Activated T-helper 1 cell treated with anti-CD3 and anti-CD28 coated beads, Interleukin-12 subunit alpha, Interleukin-12 subunit beta, Interleukin-2, Interleukin-4 antibody, amounts not matched to agents 30 ng/mL and 10 ng/mL and 1 ng/mL, durations not matched to agents 14 hours and 24 hours and 36 hours (primary cell): Measurements from ENCODE around the gene RGS16. TPM values are rescaled to one million over a fixed set of nuclear protein-coding genes. Genes with fewer than 3 reads are reported as not detected.

Source experiments
- DNase-seq: peaks from one replicate; pipeline ENCODE4 v3.0.0; 2021; ENCODE audit warnings: low spot score
- H3K27ac Mint-ChIP-seq: one replicate; pipeline ENCODE4 v1.8.0; 2021; ENCODE audit warnings: mild to moderate bottlenecking, mixed read lengths
- H3K27me3 Mint-ChIP-seq: one replicate; pipeline ENCODE4 v1.8.0; 2022; ENCODE audit warnings: mild to moderate bottlenecking, moderate library complexity, mixed read lengths; ENCODE audit not compliant: insufficient read depth
- H3K36me3 Mint-ChIP-seq: one replicate; pipeline ENCODE4 v1.8.0; 2021; ENCODE audit warnings: low read depth, mixed read lengths
- H3K4me1 Mint-ChIP-seq: one replicate; pipeline ENCODE4 v1.8.0; 2021; ENCODE audit warnings: low read depth, mixed read lengths
- H3K4me3 Mint-ChIP-seq: one replicate; pipeline ENCODE4 v1.8.0; 2021; ENCODE audit warnings: mild to moderate bottlenecking, moderate library complexity, mixed read lengths
- H3K9me3 Mint-ChIP-seq: one replicate; pipeline ENCODE4 v1.8.0; 2021; ENCODE audit warnings: mixed read lengths
- intact Hi-C: fragments of 100-400 bp; cut with micrococcal nuclease; formaldehyde crosslinking; loops from one replicate; pipeline ENCODE4 v1.15.1; 2024
- total RNA-seq: library from RNA; stranded (reverse); gene quantifications from 2 replicates; pipeline ENCODE4 v1.2.3, GENCODE V29; 2022

RGS16 gene
- total RNA-seq, 1 donor from 2014 or later = 138 TPM

DNA sequence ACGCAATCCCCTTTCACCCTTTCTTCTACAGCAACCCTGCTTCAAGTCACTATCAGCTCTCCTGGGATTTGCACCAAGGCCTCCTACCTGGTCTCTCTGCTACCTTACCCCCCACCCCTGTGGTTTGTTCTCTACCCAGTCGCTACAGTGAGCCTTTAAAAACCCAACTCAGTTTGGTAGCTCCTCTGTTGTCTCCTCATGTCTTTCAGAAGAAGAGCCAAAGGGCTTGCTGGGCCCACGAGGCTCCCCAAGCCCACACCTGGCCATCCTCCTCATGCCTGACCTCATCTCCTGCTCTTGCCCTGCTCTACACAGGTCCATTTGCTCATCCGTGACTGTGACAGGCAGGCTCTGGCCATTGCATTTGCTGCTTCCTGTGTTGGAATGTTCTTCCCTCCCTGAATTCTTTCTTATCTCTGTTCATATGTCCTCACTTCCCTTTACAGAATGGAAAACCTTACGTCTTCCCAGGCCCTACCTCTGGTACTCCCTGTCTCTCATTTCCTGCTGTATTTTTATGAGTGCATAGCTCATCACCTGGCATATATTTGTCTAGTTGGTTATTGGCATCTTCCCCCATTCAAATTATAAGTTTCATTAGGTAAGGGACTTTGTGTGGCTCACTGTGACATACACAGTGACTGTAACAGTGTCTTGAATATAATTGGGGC, 3.3 kb downstream of the RGS16 start:
- Mint-ChIP-seq H3K4me1 (peaks cover 28% of the 10 kb centered on the region), H3K36me3 (peaks cover 11% of the 10 kb centered on the region), H3K9me3 (no peaks in the 10 kb centered on the region), H3K27ac (no peak overlapping the region), H3K4me3 (no peak overlapping the region), H3K27me3 (no peaks in the 10 kb centered on the region)
- intact Hi-C loops = loop anchor here (1.0 to 10.0 kb wide), 5 partner anchors 61 to 871 kb away; partner anchors contain the start of gene SMG7
- DNase-seq = no peak

DNA sequence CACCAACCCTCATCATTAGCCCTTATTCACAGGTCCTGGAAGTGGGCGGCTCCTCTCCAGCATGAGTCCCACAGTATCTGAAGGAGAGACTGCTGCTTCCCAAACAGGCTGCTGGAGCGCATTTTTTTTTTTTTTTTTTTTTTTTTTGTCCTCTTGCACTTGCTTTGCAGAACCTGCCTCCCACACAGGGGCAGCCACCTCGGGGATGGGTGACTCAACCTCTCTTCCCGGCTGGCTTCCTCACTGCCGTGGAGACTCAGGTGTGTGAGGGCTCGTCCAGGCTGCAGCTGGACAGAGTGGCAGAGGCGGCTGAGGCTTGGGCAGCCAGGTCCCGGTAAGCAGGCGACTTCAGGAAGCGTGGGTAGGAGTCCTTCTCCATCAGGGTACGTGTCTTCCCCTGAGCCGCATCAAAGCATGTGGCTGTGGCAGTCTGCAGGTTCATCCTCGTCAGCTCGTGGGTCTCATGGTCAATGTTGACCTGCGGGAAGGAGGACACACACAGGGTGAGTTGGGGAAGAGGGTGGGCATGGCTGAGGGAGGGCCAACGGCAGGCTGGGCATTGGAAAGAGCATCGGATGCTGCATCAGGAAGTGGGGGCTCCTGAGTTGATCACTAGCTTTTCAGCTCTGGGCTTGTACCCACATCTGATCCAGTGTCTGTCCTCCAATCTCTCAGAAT, 4.0 kb downstream of the RGS16 start:
- H3K4me1 Mint-ChIP-seq = peaks cover 26% of the 10 kb centered on the region
- DNase-seq = no peak
- no peak overlapping the region for H3K4me3 Mint-ChIP-seq
- intact Hi-C loops = loop anchor here (5.0 to 10.0 kb wide), 4 partner anchors 62 to 872 kb away; partner anchors contain the start of gene SMG7
- peak overlapping the region; percentile 25 for H3K27ac Mint-ChIP-seq
- peaks cover 11% of the 10 kb centered on the region for H3K36me3 Mint-ChIP-seq
- no peaks in the 10 kb centered on the region for H3K27me3 Mint-ChIP-seq
- H3K9me3 Mint-ChIP-seq = no peaks in the 10 kb centered on the region

DNA sequence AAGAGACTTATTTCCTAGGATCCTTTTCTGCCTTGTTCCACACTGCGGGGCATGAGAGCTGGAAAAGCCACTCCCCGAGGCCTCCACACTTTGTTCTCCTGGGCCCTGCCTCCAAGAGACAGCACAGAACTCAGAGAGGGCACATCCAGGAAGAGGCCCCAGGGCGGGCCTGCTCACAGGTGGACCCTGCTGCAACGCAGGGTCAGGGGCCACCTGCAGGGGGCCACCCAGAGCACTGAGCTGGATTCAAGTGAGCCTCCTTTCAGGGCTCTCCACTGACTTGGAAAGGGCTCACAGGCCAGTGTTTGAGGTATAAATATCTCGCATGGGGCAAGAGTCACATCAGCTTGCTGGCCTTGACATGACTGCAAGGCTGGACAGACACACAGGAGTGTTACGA, 4.8 kb downstream of the RGS16 start:
- Mint-ChIP-seq H3K4me3 (no peak overlapping the region), H3K4me1 (peaks cover 17% of the 10 kb centered on the region), H3K27me3 (peaks cover 2% of the 10 kb centered on the region), H3K27ac (no peak overlapping the region), H3K9me3 (no peaks in the 10 kb centered on the region), H3K36me3 (peaks cover 11% of the 10 kb centered on the region)
- intact Hi-C loops = loop anchor here (2.0 kb wide), 1 partner anchor 205 kb away; no protein-coding TSS in a partner anchor
- no peak for DNase-seq

DNA sequence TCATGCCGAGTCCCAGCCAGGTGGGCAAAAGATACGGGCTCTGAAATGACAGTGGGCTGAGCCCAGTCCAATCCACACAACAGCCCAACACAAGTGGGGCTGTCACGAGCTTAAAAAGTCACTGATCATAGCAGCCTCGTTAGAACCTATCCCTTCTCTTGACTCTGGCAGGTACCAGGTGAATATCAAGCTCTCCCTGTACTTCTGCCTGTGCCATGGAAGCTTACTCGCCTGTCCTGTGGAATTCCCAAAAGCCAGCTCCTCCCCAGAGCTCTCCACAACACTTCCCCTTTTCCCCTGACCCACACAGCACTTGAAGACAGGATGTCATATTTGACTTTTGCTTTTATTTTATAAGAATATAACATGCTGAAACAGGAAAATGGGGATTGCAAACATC, 5.9 kb downstream of the RGS16 start:
- DNase-seq = no peak
- no peak overlapping the region for H3K27ac Mint-ChIP-seq
- intact Hi-C loops = loop anchor here (2.0 kb wide), 1 partner anchor 203 kb away; no protein-coding TSS in a partner anchor
- no peak overlapping the region for H3K4me3 Mint-ChIP-seq
- H3K27me3 Mint-ChIP-seq = peaks cover 2% of the 10 kb centered on the region
- peaks cover 11% of the 10 kb centered on the region for H3K36me3 Mint-ChIP-seq
- H3K9me3 Mint-ChIP-seq = no peaks in the 10 kb centered on the region
- H3K4me1 Mint-ChIP-seq = peaks cover 16% of the 10 kb centered on the region

DNA sequence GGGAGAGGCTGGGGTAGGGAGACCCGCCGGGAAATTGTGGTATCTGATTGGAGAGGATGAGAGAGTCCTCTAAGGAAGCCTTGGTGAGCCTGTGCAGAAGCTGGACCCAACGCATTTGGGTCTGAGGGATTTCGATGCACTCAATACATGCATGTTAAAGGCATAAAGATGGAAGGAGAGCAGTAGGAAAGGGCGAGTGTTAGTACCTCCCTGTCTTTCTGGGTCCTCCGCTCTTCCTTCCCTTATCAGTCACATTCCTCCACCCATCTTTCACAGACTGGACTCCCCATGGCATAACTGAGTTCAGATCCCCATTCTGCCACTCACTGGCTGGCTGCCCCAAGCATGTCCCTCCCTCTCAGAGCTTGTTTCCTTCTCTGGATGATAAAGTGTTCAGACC, 7.3 kb downstream of the RGS16 start:
- no peak for DNase-seq
- H3K4me3 Mint-ChIP-seq = no peak overlapping the region

DNA sequence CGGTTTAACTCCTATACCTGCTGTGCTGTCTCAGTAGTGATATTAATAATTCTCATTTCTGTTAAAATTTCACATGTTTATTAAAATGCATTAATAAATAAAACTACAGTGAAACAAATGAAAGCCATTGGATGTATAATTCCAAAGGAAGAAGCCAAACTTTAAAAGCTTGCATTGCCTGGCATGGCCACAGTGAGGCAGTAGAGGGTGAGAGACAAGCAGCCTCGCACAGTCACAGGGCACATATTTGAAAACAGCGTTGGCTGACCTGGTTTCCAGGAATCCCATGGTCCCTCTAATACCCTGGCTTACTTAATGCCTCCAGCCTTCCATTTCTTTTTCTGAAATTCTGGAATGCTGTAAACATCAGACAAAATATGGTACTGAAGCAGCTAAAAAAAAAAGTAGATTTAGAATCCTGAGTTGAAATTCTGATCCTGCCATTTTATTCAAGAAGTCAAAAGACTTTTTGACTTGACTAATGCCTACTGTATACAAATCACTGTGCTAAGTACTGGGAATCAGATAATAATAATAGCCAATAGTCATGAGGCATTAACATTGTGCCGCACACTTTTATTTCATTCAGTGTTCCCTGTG, 8.4 kb downstream of the RGS16 start:
- Mint-ChIP-seq H3K27me3 (peaks cover 2% of the 10 kb centered on the region), H3K4me1 (peaks cover 16% of the 10 kb centered on the region), H3K9me3 (no peaks in the 10 kb centered on the region), H3K4me3 (no peak overlapping the region), H3K27ac (no peak overlapping the region), H3K36me3 (peaks cover 11% of the 10 kb centered on the region)
- intact Hi-C loops = loop anchor here (1.0 to 2.0 kb wide), 3 partner anchors 149 to 511 kb away; no protein-coding TSS in a partner anchor
- DNase-seq = peak; percentile 34

More for the DNA sequence above, 7.3 kb downstream of the RGS16 start:
- intact Hi-C loops = no loop called here
- Mint-ChIP-seq H3K27ac (no peak overlapping the region), H3K9me3 (no peaks in the 10 kb centered on the region), H3K27me3 (peaks cover 2% of the 10 kb centered on the region), H3K4me1 (peaks cover 16% of the 10 kb centered on the region), H3K36me3 (peaks cover 11% of the 10 kb centered on the region)

DNA sequence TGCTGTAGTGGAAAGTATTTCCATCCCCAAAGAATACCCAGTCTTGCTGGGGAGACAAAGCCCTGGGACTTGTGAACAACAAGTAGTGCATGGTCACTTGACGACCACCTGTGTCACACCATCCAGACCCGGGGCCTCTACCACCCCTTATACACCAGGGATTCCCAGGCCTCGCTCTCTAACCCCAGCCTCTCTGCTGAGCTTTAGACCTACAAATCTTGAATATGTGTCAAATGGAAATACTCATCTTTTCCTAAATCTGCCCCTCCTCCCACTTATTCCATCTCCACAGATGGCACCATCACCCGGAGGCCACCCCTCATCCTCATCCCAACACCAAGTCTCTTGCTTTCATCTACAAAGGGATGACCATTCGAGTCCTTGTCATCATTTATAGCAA, 14.3 kb downstream of the RGS16 start:
- H3K27ac Mint-ChIP-seq = peak overlapping the region; percentile 98
- H3K36me3 Mint-ChIP-seq = peaks cover 3% of the 10 kb centered on the region
- peak overlapping the region; percentile 98 for H3K4me3 Mint-ChIP-seq
- H3K4me1 Mint-ChIP-seq = peaks cover 34% of the 10 kb centered on the region
- H3K27me3 Mint-ChIP-seq = peaks cover 2% of the 10 kb centered on the region
- no peak for DNase-seq
- no peaks in the 10 kb centered on the region for H3K9me3 Mint-ChIP-seq
- intact Hi-C loops = loop anchor here (2.0 kb wide), 1 partner anchor 199 kb away; the partner anchor contains the start of gene GLUL

DNA sequence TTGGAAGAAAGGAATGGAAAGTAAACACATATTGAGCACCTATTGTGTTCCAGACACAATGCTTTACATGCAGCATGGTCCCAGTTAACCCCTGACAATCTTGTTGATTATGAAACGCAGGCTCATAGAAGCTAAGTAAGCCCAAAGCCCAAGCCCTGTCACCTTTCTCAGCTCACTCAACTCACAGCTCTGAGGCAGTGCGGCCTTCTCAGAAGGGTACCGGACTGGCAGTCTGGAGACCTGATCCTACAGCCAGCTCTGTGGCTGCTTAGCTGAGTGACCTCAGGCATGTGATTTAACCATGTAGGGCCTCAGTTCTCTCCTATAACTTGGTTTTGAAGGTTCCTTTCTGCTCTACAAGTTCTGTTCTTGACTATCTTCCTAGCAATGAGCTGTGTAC, 14.7 kb downstream of the RGS16 start:
- H3K9me3 Mint-ChIP-seq = no peaks in the 10 kb centered on the region
- no peak for DNase-seq

DNA sequence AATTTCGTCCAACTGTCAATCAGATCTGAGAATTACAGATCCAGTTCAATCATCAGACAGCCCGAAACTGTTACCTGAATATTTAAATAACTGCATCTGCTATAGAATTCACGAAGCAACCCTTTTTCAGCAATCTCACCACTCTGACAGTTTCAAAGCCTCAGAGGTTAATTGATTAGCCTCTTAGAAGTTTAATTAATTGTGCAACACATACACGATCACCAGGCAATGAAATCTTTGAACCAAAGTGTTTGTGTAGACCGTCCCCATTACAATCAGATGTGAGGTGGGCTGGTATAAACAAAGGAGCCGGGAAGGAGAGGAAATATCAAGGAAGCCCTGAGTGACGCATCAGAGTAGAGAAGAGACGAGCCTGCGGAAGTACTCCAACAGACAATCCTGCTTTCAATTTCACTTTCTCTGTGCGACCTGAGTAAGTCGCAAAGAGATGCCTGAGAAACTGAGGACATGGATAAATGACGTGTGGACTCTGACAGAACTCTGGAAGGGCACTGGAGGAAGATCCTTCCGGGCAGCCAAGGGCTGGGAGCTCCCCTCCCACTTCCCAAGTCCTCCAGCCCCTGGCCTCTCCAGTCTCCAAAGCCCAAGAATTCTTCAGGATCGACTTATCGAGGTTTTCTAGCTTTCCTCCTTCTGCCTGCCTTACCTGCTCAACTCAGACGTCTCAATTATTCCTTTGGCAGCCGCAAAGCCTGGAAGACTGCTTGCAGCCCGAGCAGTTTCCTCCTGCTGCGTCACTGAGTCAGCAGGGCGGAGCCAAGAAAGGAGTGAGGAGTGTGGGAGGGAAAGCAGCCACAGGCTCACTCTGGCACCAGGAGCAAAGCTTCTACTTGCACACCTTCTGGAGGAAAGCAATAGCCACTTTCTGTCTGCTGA, 15.4 kb downstream of the RGS16 start, which contains the start of gene RNASEL:
TSS of gene RNASEL (minus strand) at position 757 of the 897 bp plus-strand sequence. CDS start 2,450 bp downstream, outside the sequence.
- H3K27me3 Mint-ChIP-seq = no peaks in the 10 kb centered on the region
- H3K4me3 Mint-ChIP-seq = peak within 1 kb of the TSS; percentile 98
- DNase-seq = peak; percentile 43
- H3K9me3 Mint-ChIP-seq = no peaks in the 10 kb centered on the region
- peak within 1 kb of the TSS; percentile 98 for H3K27ac Mint-ChIP-seq
- peaks cover 44% of the 10 kb centered on the region for H3K4me1 Mint-ChIP-seq
- intact Hi-C loops = loop anchor here (1.0 to 2.0 kb wide), 3 partner anchors 16 to 251 kb away; partner anchors contain the start of genes DHX9, GLUL and RGS16
- H3K36me3 Mint-ChIP-seq = peaks cover 7% of the 10 kb centered on the region

More for the DNA sequence above, 14.7 kb downstream of the RGS16 start:
- peak overlapping the region; percentile 98 for H3K27ac Mint-ChIP-seq
- intact Hi-C loops = loop anchor here (2.0 kb wide), 1 partner anchor 199 kb away; the partner anchor contains the start of gene GLUL
- no peaks in the 10 kb centered on the region for H3K27me3 Mint-ChIP-seq
- H3K4me3 Mint-ChIP-seq = peak overlapping the region; percentile 98
- peaks cover 38% of the 10 kb centered on the region for H3K4me1 Mint-ChIP-seq
- peaks cover 3% of the 10 kb centered on the region for H3K36me3 Mint-ChIP-seq

DNA sequence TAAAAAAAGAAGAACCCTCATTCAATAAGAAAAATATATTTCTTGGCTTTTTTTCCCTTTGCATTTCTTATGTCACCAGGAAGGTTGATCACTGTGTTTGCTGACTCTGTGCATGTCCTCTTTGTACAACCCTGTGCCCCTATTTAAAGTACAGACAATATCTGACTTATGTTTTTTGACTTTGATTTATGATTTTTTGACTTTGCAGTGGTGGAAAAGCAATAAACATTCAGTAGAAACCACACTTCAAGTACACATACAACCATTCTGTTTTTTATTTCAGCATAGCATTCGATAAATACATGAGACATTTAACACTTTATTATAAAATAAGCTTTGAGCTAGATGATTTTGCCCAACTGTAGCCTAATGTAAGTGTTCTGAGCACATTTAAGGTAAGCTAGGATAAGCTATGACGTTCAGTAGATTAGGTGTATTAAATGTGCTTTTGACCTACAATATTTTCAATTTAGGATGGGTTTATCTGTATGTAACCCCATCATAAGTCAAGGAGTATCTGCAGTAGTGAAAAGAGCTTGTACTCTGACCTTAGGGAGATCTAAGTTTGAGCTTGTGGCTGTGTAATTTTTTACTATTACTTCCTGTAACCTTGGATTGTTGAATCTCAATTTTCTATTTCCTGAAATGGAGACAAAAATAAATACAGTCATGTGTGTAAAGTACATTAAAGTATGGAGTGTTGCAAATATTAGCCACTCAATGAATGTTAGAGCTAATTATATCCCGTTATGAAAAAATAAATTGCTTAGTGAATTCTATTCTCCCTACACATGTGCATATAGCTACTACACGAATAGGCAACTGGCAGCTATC, 16.3 kb downstream of the RGS16 start:
- peaks cover 50% of the 10 kb centered on the region for H3K4me1 Mint-ChIP-seq
- peak overlapping the region; percentile 98 for H3K4me3 Mint-ChIP-seq
- H3K9me3 Mint-ChIP-seq = no peaks in the 10 kb centered on the region
- H3K27ac Mint-ChIP-seq = peak overlapping the region; percentile 98
- intact Hi-C loops = loop anchor here (1.0 to 2.0 kb wide), 3 partner anchors 16 to 251 kb away; partner anchors contain the start of genes DHX9, GLUL and RGS16
- no peaks in the 10 kb centered on the region for H3K27me3 Mint-ChIP-seq
- H3K36me3 Mint-ChIP-seq = peaks cover 14% of the 10 kb centered on the region
- no peak for DNase-seq

DNA sequence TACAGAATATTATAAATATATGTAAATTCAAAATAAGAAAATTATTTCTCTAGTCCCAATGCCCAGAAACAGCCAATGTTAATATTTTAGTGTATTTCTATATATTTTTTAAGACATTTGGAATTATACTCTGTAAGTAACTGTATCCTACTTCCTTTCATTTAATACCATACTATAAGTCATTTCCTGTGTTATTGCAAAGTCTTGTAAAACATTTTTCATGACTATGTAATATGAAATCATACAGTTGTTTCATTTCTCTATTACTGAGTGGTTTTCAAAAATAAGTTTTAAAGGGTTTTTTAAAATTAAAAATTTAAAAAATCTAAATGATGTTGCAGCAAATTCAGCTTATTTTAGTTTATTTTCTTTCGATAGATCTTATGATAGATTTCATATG, 17.1 kb downstream of the RGS16 start:
- intact Hi-C loops = no loop called here
- H3K27me3 Mint-ChIP-seq = no peaks in the 10 kb centered on the region
- DNase-seq = no peak
- peaks cover 15% of the 10 kb centered on the region for H3K36me3 Mint-ChIP-seq
- H3K4me1 Mint-ChIP-seq = peaks cover 50% of the 10 kb centered on the region
- no peaks in the 10 kb centered on the region for H3K9me3 Mint-ChIP-seq
- no peak overlapping the region for H3K4me3 Mint-ChIP-seq
- H3K27ac Mint-ChIP-seq = no peak overlapping the region
